ENCODE measurements around the gene SCYL1. TPM values are rescaled to one million over a fixed set of nuclear protein-coding genes. Genes with fewer than 3 reads are reported as not detected.
A peak's percentile ranks its signal among the peaks of the same experiment; 100 is the strongest.

The SCYL1 gene
- total RNA-seq, 1 experiment from 2014 or later, result 106 TPM

GRCh38 chr11:65574109-65574810, 49.4 kb downstream of the SCYL1 start:
- Histone ChIP-seq H2AFZ (no peak overlapping the region), H3K4me1 (replicated peaks; ENCODE audit: insufficient read depth) (peaks cover 55% of the 10 kb centered on the region), H3K36me3 (ENCODE audit: low read depth) (no peaks in the 10 kb centered on the region; the same call in 1 of the 2 replicates), H3K79me2 (ENCODE audit: low read depth) (peaks cover 52% of the 10 kb centered on the region), H3K27me3 (ENCODE audit: insufficient read depth, low read depth) (no peaks in the 10 kb centered on the region), H3K9me2 (ENCODE audit: insufficient read depth) (no peaks in the 10 kb centered on the region), H3K27ac (peak overlapping the region; percentile 30), H3K9me3 (ENCODE audit: insufficient read depth, low read depth) (no peaks in the 10 kb centered on the region), H3F3A (ENCODE audit: insufficient read depth, low read depth) (peaks cover 63% of the 10 kb centered on the region), H3K4me3 (peak overlapping the region; percentile 81), H3K4me2 (peak overlapping the region; percentile 96), H4K20me1 (ENCODE audit: insufficient read depth) (peaks cover 7% of the 10 kb centered on the region; the same call in 1 of the 2 replicates)
- intact Hi-C loops (cut with micrococcal nuclease; ENCODE audit: unreplicated experiment), result loop anchor here (5.0 kb wide), 5 partner anchors 47 to 478 kb away; partner anchors contain the start of genes CST6, KAT5, NEAT1 and SCYL1
- BruUV-seq (replicated peaks), result no TSS peak
- peak; percentile 83 to 97 for DNase-seq
- POLR2A ChIA-PET (ENCODE audit: unreplicated experiment), result no interaction called here
- CTCF ChIA-PET, result no interaction called here
- TF ChIP-seq EZH2 (IDR thresholded peaks at IDR 0.05; ENCODE audit: low read depth), result no peak
- TF ChIP-seq, protein P1, sequence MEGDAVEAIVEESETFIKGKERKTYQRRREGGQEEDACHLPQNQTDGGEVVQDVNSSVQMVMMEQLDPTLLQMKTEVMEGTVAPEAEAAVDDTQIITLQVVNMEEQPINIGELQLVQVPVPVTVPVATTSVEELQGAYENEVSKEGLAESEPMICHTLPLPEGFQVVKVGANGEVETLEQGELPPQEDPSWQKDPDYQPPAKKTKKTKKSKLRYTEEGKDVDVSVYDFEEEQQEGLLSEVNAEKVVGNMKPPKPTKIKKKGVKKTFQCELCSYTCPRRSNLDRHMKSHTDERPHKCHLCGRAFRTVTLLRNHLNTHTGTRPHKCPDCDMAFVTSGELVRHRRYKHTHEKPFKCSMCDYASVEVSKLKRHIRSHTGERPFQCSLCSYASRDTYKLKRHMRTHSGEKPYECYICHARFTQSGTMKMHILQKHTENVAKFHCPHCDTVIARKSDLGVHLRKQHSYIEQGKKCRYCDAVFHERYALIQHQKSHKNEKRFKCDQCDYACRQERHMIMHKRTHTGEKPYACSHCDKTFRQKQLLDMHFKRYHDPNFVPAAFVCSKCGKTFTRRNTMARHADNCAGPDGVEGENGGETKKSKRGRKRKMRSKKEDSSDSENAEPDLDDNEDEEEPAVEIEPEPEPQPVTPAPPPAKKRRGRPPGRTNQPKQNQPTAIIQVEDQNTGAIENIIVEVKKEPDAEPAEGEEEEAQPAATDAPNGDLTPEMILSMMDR (conservative IDR thresholded peaks at IDR 0.05), result peak; percentile 84

GRCh38 chr11:65574811-65575567, 50.1 kb downstream of the SCYL1 start:
- peak; percentile 56 to 65 for DNase-seq
- no peaks in the 10 kb centered on the region for H3K9me2 ChIP-seq (ENCODE audit: insufficient read depth)
- peak overlapping the region; percentile 81 for H3K4me3 ChIP-seq
- H3K9me3 ChIP-seq (ENCODE audit: insufficient read depth, low read depth), result no peaks in the 10 kb centered on the region
- H4K20me1 ChIP-seq (ENCODE audit: insufficient read depth), result peaks cover 7% of the 10 kb centered on the region; the same call in 1 of the 2 replicates
- intact Hi-C loops (cut with micrococcal nuclease; ENCODE audit: unreplicated experiment), result loop anchor here (5.0 kb wide), 5 partner anchors 48 to 477 kb away; partner anchors contain the start of genes CST6, KAT5, NEAT1 and SCYL1
- peaks cover 51% of the 10 kb centered on the region for H3K79me2 ChIP-seq (ENCODE audit: low read depth)
- peak overlapping the region; percentile 30 for H3K27ac ChIP-seq
- H2AFZ ChIP-seq, result no peak overlapping the region
- POLR2A ChIA-PET (ENCODE audit: unreplicated experiment), result no interaction called here
- H3F3A ChIP-seq (ENCODE audit: insufficient read depth, low read depth), result peaks cover 57% of the 10 kb centered on the region
- CTCF ChIA-PET, result no interaction called here
- no peaks in the 10 kb centered on the region; the same call in 1 of the 2 replicates for H3K36me3 ChIP-seq (ENCODE audit: low read depth)
- TSS peak; percentile 59 for BruUV-seq (replicated peaks)
- no peaks in the 10 kb centered on the region for H3K27me3 ChIP-seq (ENCODE audit: insufficient read depth, low read depth)
- H3K4me2 ChIP-seq, result peak overlapping the region; percentile 82
- TF ChIP-seq, protein P1 (conservative IDR thresholded peaks at IDR 0.05), result no peak
- no peak for TF ChIP-seq EZH2 (IDR thresholded peaks at IDR 0.05; ENCODE audit: low read depth)
- peaks cover 55% of the 10 kb centered on the region for H3K4me1 ChIP-seq (replicated peaks; ENCODE audit: insufficient read depth)

DNA sequence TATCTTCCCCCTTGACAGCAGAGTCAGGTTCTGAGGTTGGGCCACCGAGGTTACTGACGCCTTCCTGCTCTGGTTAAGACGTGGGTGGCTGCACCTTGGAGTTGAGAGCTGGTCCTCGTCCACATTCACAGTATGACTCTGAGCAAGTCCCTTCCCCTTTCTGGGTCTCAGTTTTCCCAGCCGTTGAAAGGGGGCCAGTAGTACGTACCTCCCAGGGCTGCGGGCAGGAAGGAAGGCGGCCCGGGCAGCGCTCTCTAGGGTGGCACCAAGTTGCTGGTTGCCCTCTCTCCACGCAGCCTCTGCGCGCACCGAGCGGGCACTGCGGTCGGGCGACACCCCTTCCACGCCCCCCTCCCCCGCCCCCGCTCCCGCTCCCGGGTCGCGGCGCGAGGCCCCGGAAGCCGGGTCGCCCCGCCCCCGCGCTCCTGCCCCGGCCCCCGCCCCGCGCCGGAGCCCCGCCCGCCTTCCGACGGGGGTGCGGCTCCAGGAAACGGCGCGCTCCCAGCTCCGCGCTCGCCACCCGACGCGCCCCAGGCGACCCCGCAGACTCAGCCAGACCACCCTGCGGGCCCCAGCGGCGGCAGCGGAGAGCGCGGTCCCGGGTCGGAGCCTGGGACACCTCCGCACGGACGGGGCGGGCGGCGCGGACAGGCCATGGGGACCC, 50.8 kb downstream of the SCYL1 start, which contains the start of gene EHBP1L1:
Gene EHBP1L1 (plus strand): TSS at position 486 of the 664 bp plus-strand sequence. CDS start 250 bp downstream, outside the sequence.
- no peaks in the 10 kb centered on the region; the same call in 1 of the 2 replicates for H3K36me3 ChIP-seq (ENCODE audit: low read depth)
- CTCF ChIA-PET, result interaction anchor here (0.6 kb wide), 1 partner anchor 17 kb away, joined by 12 read pairs; no protein-coding TSS in a partner anchor
- H3F3A ChIP-seq (ENCODE audit: insufficient read depth, low read depth), result peaks cover 55% of the 10 kb centered on the region
- peak within 1 kb of the TSS; percentile 98 for H3K4me2 ChIP-seq
- no peaks in the 10 kb centered on the region for H3K9me3 ChIP-seq (ENCODE audit: insufficient read depth, low read depth)
- DNase-seq, result peak in 1 of 2 experiments; percentile 80
- H3K9me2 ChIP-seq (ENCODE audit: insufficient read depth), result no peaks in the 10 kb centered on the region
- peak within 1 kb of the TSS; percentile 52 for H3K27ac ChIP-seq
- BruUV-seq (replicated peaks), result no TSS peak
- intact Hi-C loops (cut with micrococcal nuclease; ENCODE audit: unreplicated experiment), result no loop called here
- H3K79me2 ChIP-seq (ENCODE audit: low read depth), result peaks cover 47% of the 10 kb centered on the region
- peak within 1 kb of the TSS; percentile 62; the same call in 1 of the 2 replicates for H2AFZ ChIP-seq
- TF ChIP-seq, protein P1 (conservative IDR thresholded peaks at IDR 0.05), result no peak
- TF ChIP-seq EZH2 (IDR thresholded peaks at IDR 0.05; ENCODE audit: low read depth), result no peak
- H3K27me3 ChIP-seq (ENCODE audit: insufficient read depth, low read depth), result no peaks in the 10 kb centered on the region
- H4K20me1 ChIP-seq (ENCODE audit: insufficient read depth), result peaks cover 7% of the 10 kb centered on the region; the same call in 1 of the 2 replicates
- peaks cover 55% of the 10 kb centered on the region for H3K4me1 ChIP-seq (replicated peaks; ENCODE audit: insufficient read depth)
- peak within 1 kb of the TSS; percentile 81 for H3K4me3 ChIP-seq
- POLR2A ChIA-PET (ENCODE audit: unreplicated experiment), result interaction anchor here (0.6 to 1.0 kb wide), 3 partner anchors 40 to 300 kb away, joined by 8 to 46 read pairs (median 15); partner anchors contain the start of gene PCNX3
